Stimulated activated CD4-positive, alpha-beta T cell treated with anti-CD3 and anti-CD28 coated beads, Interleukin-1b, Interleukin-23, amount 100 ng/mL, for 4 hours (primary cell): ENCODE data around the gene ARHGEF11.

Source experiments
- DNase-seq, 2 donors: peaks; one replicate each; pipeline ENCODE4 v3.0.0-alpha.2; 2020; ENCODE audit warnings: low read depth in 2 of 2

The ARHGEF11 gene

DNA sequence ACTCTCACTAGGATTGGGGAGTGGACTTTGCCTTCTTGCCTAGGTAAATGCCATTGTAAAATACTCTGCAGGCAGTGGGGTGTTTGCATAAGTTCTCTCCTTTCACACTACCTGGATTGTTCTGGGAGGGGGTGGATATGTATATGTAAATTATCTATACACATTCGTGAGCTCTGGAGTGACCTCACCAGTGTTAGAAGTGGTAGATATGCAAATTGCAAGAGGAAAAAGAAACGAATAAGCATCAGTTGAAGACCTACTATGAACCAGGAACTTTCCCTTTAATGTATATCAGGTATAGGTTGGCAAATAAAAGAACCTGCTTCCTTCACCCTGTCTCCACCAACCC lies 1.5 kb upstream of the ARHGEF11 start:
- no peak for DNase-seq

DNA sequence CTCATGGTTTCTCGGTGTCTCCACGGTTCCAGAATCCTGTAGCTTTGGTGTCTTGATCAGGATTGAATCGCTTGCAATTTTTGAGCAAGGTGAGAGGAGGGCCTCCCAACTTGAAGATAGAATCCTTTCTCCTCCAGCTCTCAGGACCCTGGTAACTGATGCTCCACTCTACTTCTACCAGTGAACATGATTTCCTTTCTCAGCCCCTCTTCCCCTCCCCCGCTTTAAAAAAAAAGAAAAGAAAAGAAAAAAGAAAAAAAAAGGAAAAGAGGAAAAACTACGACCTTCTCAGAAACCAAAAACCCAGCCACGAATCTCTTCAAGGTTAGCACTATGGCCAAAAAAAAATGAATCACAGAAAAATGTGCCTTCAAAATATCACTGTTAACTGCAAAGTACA lies 1.2 kb downstream of the ARHGEF11 start:
- DNase-seq: no peak

DNA sequence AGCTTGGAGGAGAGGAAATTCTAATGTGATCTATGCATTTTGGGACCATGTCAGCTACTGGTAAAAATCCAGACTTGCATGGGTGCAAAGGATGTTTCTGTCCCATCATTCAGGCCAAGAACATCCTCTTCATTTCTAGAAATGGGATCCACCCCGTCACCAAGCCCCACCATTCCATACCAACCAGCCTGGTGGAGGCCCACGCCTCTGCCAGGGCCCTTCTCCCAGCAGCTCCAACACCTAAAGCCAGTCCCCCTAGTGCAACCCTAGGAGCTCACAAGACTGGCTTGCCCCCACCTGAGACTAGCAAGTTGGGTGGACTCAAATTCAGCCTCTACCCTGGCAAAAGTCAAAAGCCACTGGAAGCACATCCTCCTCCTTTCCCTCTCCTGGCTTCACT lies 1.9 kb downstream of the ARHGEF11 start:
- no peak for DNase-seq

- no peak for DNase-seq
Measured at GRCh38 chr1:157042846-157043245, 2.7 kb downstream of the ARHGEF11 start.

DNA sequence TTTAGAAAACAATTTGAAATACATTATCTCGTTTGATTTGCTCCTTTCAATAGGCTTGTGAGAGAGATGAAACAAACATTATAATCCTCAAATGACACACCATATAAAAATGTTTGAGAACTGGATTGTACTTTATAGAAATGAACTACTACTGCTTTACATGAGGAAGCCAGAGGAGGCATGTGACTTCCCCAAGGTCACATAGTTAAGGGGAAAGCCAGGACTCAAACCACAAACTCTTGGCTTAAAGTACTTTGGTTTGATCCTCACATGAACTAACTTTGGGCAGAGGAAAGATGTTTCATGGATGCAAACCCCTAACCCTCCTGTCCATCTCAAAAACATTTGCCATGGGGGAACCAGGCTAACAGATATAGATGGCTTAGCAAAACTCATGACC lies 4.7 kb downstream of the ARHGEF11 start:
- DNase-seq: no peak

- DNase-seq: no peak
Measured at GRCh38 chr1:157035121-157035520, 10.4 kb downstream of the ARHGEF11 start.

- no peak for DNase-seq
Measured at GRCh38 chr1:157034137-157034800, 11.3 kb downstream of the ARHGEF11 start.

DNA sequence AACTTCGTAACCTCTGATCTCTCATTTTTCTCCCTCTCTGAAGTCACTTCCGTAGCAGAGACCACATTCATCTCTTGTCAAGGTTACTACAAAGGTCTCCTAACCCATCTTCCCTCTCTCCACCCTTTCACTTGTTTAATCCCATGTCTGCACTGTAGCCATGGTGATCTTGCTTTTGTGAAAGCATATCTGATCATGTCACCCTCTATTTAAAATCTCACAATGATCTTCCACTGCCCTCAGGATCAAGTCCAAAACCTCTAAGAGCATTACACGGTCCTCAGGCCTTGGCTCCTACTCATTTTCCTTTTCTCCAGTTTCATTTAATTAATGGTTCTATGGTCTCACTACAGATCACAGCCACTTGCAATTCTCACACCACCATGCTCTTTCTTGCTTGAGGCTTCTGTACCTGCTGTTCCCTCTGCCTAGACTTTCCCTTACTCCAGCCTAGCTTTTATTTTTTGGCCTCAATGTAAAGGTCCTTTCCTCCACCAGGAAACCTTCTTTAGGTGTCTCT lies 12.1 kb downstream of the ARHGEF11 start:
- no peak for DNase-seq

DNA sequence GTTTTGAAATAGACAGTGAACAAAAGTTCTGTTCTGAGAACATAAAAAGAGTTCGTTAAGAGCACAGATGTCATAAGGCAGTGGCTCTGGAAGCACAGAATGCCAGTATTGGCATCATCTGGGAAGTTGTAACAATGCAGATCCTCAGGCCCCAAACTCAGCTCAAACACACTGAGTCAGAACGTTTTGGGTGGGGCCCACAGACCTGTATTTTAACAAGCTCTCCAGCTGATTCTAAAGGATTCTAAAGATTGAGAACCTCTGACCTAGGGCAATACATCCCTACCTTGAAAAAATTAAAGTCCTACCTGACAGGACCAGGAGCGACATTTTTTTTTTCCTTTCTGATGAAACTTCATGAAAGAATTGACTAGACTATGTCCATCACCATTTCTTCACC lies 13.2 kb downstream of the ARHGEF11 start:
- no peak for DNase-seq

- DNase-seq: no peak
Measured at GRCh38 chr1:157030728-157031127, 14.8 kb downstream of the ARHGEF11 start.

GRCh38 chr1:157028674-157029073 lies 16.9 kb downstream of the ARHGEF11 start:
- no peak for DNase-seq

- no peak for DNase-seq
Measured at GRCh38 chr1:157025856-157026255, 19.7 kb downstream of the ARHGEF11 start.

DNA sequence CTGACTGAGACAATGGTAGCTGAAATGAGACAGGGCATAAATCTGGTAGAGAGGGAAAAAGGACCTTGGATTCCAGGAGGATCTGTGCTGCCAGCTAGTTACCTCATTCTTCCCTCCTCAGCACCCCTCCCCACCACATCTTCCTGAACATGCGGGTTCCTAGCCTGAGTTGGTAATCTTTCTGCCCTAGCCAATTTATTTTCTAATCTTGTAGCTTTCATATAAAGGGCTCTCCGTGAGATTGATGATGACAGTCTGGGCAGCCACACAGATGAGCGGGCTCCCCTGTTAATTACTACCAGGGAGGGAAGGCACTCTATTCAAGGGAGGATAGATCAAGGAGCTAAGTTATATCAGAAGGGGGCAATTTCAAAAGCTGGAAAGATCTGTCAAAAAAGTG lies 20.2 kb downstream of the ARHGEF11 start:
- DNase-seq: no peak

DNA sequence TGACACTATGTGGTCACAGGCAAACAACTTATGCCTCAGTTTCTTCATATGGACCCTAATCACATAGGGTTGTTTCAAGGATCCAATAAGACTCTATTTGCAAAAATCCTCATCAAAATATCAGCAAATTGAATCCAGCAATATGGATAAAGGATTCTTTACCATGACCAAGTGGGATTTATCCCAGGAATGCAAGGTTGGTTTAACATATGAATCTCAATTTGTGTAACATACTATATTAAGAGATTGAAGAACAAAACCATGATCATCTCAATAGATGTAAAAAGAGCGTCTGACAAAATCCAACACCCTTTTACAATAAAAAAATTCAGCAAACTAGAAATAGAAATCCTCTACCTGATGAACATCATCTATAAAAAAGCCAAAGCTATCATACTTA lies 23.9 kb downstream of the ARHGEF11 start:
- no peak for DNase-seq

GRCh38 chr1:157019457-157019856 lies 26.1 kb downstream of the ARHGEF11 start:
- DNase-seq: no peak

DNA sequence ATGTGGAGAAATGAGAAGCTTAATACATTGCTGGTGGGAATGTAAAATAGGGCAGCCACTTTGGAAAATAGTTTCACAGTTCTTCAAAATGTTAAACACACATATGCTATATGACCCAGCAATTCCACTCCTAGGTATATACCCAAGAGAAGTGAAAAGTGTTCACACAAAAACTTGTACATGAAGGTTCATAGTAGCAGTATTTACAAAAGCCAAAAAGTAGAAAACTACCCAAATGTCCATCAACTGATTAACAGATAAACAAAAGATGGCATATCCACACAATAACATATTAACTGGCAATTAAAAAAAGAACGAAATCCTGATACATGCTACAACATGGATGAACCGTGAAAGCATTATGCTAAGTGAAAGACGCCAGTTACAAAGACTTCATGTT lies 33.7 kb downstream of the ARHGEF11 start:
- no peak for DNase-seq

DNA sequence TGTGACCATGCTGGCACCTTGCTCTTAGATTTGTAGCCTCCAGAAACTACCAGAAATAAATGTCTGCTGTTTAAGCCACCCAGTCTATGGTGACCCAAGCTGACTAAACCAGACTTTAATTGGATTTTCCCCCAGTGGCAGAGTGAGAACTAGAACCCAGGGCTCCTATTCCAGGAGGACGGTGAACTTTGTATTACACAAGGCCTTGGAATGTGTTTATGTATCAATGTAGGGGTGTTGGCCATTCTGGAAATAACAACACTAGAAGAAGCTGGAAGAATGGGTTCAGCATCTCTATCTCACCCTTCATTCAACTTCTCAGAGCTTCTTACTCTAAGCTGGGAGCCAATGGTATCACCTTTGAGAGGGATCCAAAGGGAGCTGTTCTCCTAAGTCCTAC lies 37.0 kb downstream of the ARHGEF11 start:
- DNase-seq: no peak

- no peak for DNase-seq
Measured at GRCh38 chr1:157007306-157007705, 38.2 kb downstream of the ARHGEF11 start.

GRCh38 chr1:157006676-157007075 lies 38.9 kb downstream of the ARHGEF11 start:
- DNase-seq: no peak

GRCh38 chr1:157005965-157006364 lies 39.6 kb downstream of the ARHGEF11 start:
- no peak for DNase-seq

DNA sequence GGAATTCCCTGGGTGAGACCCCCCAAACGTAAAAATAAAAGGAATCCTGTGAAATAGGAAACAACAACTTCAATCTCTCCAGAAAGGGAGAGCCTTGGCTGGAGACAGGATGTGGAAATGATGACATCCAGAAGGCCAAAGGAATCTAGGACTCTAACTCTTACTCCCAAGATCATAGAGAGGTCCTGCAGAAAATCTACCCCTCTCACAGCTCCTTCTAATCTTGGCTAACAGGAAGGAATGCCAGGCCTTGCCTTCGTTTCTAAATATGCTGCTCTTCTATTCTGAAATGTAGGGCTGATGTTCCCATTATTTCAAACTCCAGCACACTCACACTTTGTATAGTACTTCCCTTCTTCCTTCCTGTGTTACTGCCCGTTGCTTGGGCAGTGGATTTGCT lies 40.7 kb downstream of the ARHGEF11 start:
- DNase-seq: no peak

GRCh38 chr1:157004327-157004726 lies 41.2 kb downstream of the ARHGEF11 start:
- no peak for DNase-seq

DNA sequence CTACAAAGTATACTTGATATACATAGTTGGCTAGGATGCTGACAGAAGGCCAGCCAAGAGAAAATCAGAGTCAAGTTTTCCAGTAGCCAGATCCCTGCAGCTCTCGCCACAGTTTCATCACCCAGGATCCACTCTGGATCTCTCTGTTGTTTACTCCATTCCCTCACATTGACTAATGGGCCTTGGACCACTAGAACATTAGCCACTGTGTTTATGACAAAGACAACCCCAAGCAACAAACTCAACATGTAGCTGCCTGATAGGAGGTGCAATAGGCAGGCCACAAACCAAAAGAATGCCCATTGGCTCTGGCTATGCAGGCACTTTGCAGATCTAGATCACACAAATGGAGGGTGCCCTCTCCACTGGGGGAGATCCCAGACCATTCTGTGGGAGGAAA lies 44.2 kb downstream of the ARHGEF11 start:
- DNase-seq: no peak

DNA sequence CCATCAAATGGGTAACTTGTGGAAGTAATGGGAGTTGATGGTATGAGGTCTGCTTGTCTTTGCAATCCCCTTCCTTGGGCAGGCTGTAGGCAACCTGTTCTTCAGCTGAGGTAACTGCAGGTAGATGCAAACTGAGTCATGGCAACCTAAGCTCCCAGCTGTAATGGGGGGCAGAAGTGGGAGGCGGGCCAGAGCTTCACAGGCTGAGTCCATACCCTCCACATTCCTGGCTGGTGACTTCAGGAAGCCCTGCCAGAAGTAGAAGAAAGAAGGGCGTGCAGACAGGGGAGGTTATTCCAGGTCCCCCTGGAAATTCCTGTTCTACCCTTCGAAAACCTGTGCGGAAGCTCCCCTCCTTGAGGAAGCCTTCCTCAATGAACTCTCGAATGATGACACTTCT lies 44.9 kb downstream of the ARHGEF11 start:
- DNase-seq: no peak
